ENCODE data around the gene TSPAN12.

- no peak for TF ChIP-seq RAD21 (conservative IDR thresholded peaks at IDR 0.05)
- TF ChIP-seq CTCF (IDR thresholded peaks at IDR 0.05; ENCODE audit: poor library complexity, severe bottlenecking) = no peak
Measured at GRCh38 chr7:120785095-120785494, 72.8 kb downstream of the TSPAN12 start.
